A549 (cell line): ENCODE results near the gene IMPA2. TPM values are rescaled to one million over a fixed set of nuclear protein-coding genes. Genes with fewer than 3 reads are reported as not detected.

Source experiments
- ATAC-seq, 2 experiments: fragments of 200-7000 bp in 1 of 2; fragments of >200 bp in 1 of 2; cut with Nextera tagmentation in 1 of 2; cut with Tn5 transposase in 1 of 2; 3 replicates each; pipeline versions ENCODE4 v1.8.0 to v1.9.1; 2018 to 2020; ENCODE audit warnings: mild to moderate bottlenecking in 1 of 2, moderate library complexity in 1 of 2
- CTCF ChIA-PET: fragments of 300-600 bp; sonication (Branson Sonifier 250); formaldehyde crosslinking; extraction: SDS; loops from one replicate; lab custom pipeline; 2021; ENCODE audit warnings: antibody characterized with exemption, inconsistent platforms; lab: Yijun Ruan, JAX
- POLR2A ChIA-PET: fragments of 350-600 bp; formaldehyde crosslinking; extraction: SDS; loops from one replicate; lab custom pipeline; 2021; ENCODE audit warnings: antibody characterized with exemption, inconsistent platforms; lab: Yijun Ruan, JAX
- DNase-seq, 2 experiments: peaks; one replicate each; pipeline versions ENCODE4 v3.0.0 to v3.0.0-alpha.2; 2011 to 2016; ENCODE audit warnings: low read depth in 1 of 2, low spot score in 1 of 2
- FAIRE-seq: peaks from 2 replicates; lab custom pipeline; 2011; peaks lifted over from hg19 to GRCh38; lab: Jason Lieb, UNC
- H3K27ac ChIP-seq, 2 experiments: fragments of >200 bp; sonication (Bioruptor Twin); formaldehyde crosslinking; 3 replicates each; pipeline ENCODE4 v1.5.1; 2016 to 2017
- H3K4me1 ChIP-seq: fragments of >200 bp; sonication (Bioruptor Twin); formaldehyde crosslinking; 3 replicates; pipeline ENCODE4 v1.6.1; 2016
- H3K4me2 ChIP-seq: fragments of >200 bp; sonication (Bioruptor Twin); formaldehyde crosslinking; 3 replicates; pipeline ENCODE4 v1.6.1; 2016
- H3K4me3 ChIP-seq: fragments of >200 bp; sonication (Bioruptor Twin); formaldehyde crosslinking; 3 replicates; pipeline ENCODE4 v1.5.1; 2016
- H3K9me3 ChIP-seq: fragments of >200 bp; sonication (Bioruptor Twin); formaldehyde crosslinking; 3 replicates; pipeline ENCODE4 v1.6.1; 2016
- CBX8 ChIP-seq: fragments of 200-600 bp; sonication (generic); IDR thresholded peaks from 2 replicates; pipeline ENCODE4 v1.6.1; 2016
- EHF ChIP-seq: fragments of 250-450 bp; sonication (Bioruptor Pico); IDR thresholded peaks from 2 replicates; pipeline ENCODE4 v1.5.0; 2020; ENCODE audit warnings: mild to moderate bottlenecking
- EHMT2 ChIP-seq: fragments of 200-600 bp; sonication (generic); IDR thresholded peaks from 2 replicates; pipeline ENCODE4 v1.6.1; 2016; ENCODE audit warnings: antibody characterized with exemption, low read depth, mild to moderate bottlenecking, moderate library complexity
- EP300 ChIP-seq, 2 experiments: fragments of >200 bp; sonication (Bioruptor Twin); formaldehyde crosslinking; IDR thresholded peaks; 2 replicates in 1 of 2; 3 replicates in 1 of 2; pipeline ENCODE4 v1.6.1; 2016 to 2017
- FOSB ChIP-seq: fragments of 250-450 bp; sonication (Bioruptor Pico); IDR thresholded peaks from 2 replicates; pipeline ENCODE4 v1.5.0; 2020; ENCODE audit warnings: mild to moderate bottlenecking, moderate library complexity
- FOSL2 ChIP-seq, 2 experiments: fragments of 450-650 bp in 1 of 2; fragments of >200 bp in 1 of 2; sonication (Bioruptor Twin) in 1 of 2; formaldehyde crosslinking; IDR thresholded peaks; 2 replicates each; pipeline versions ENCODE4 v1.5.0 to v1.6.1; 2016 to 2020; ENCODE audit warnings: mild to moderate bottlenecking in 1 of 2, moderate library complexity in 1 of 2
- GATA3 ChIP-seq: IDR thresholded peaks from 2 replicates; pipeline ENCODE4 v1.6.1; 2012; ENCODE audit warnings: borderline replicate concordance
- HEYL ChIP-seq: fragments of 250-450 bp; sonication (Bioruptor Pico); IDR thresholded peaks from 2 replicates; pipeline ENCODE4 v1.8.0; 2021; ENCODE audit warnings: mild to moderate bottlenecking, moderate library complexity
- HOXA7 ChIP-seq: fragments of 250-450 bp; sonication (Bioruptor Pico); IDR thresholded peaks from 2 replicates; pipeline ENCODE4 v1.5.0; 2020; ENCODE audit warnings: mild to moderate bottlenecking, moderate library complexity
- HOXB5 ChIP-seq: fragments of 250-450 bp; sonication (Bioruptor Pico); IDR thresholded peaks from 2 replicates; pipeline ENCODE4 v1.5.0; 2020; ENCODE audit warnings: mild to moderate bottlenecking, moderate library complexity
- JUN ChIP-seq, 2 experiments: fragments of >200 bp; sonication (Bioruptor Twin); formaldehyde crosslinking; IDR thresholded peaks; 2 replicates in 1 of 2; 3 replicates in 1 of 2; pipeline ENCODE4 v1.6.1; 2016 to 2017
- KDM1A ChIP-seq: fragments of 200-600 bp; sonication (generic); IDR thresholded peaks from 2 replicates; pipeline ENCODE4 v1.6.1; 2016; ENCODE audit warnings: low read depth, mild to moderate bottlenecking
- MAFK ChIP-seq: fragments of 450-650 bp; IDR thresholded peaks from 2 replicates; pipeline ENCODE4 v1.6.1; 2014; ENCODE audit not compliant: partially characterized antibody
- MAZ ChIP-seq: fragments of 150-350 bp; IDR thresholded peaks from 2 replicates; pipeline ENCODE4 v1.6.1; 2014; ENCODE audit warnings: antibody characterized with exemption, low read depth, low read length, borderline replicate concordance
- MYC ChIP-seq: IDR thresholded peaks from 2 replicates; pipeline ENCODE4 v1.6.1; 2012; ENCODE audit warnings: mild to moderate bottlenecking, inconsistent platforms, low read length, improper control_type of control experiment, borderline replicate concordance
- NFE2L2 ChIP-seq: fragments of 150-350 bp; conservative IDR thresholded peaks from 2 replicates; pipeline ENCODE4 v1.6.1; 2014; ENCODE audit warnings: low read length
- POLR2AphosphoS2 ChIP-seq: conservative IDR thresholded peaks from 2 replicates; pipeline ENCODE4 v1.6.1; 2012; ENCODE audit warnings: low read length, improper control_type of control experiment, inconsistent platforms
- RAD21 ChIP-seq, 2 experiments: fragments of >200 bp in 1 of 2; sonication (Bioruptor Twin) in 1 of 2; formaldehyde crosslinking in 1 of 2; IDR thresholded peaks in 1 of 2; conservative IDR thresholded peaks in 1 of 2; 2 replicates in 1 of 2; 3 replicates in 1 of 2; pipeline ENCODE4 v1.6.1; 2012 to 2018; ENCODE audit warnings: inconsistent platforms in 1 of 2
- RCOR1 ChIP-seq: fragments of 150-350 bp; IDR thresholded peaks from 2 replicates; pipeline ENCODE4 v1.6.1; 2014; ENCODE audit warnings: antibody characterized with exemption, low read length, low read depth
- TFCP2L1 ChIP-seq: fragments of 250-450 bp; sonication (Bioruptor Pico); IDR thresholded peaks from 2 replicates; pipeline ENCODE4 v1.5.0; 2021; ENCODE audit warnings: mild to moderate bottlenecking
- TP53 ChIP-seq: fragments of 250-450 bp; sonication (Bioruptor Pico); IDR thresholded peaks from 2 replicates; pipeline ENCODE4 v1.5.0; 2021; ENCODE audit warnings: mild to moderate bottlenecking, moderate library complexity
- ZNF302 ChIP-seq: fragments of 250-450 bp; sonication (Bioruptor Pico); IDR thresholded peaks from 2 replicates; pipeline ENCODE4 v1.9.0; 2021; ENCODE audit warnings: inconsistent platforms, mild to moderate bottlenecking, moderate library complexity
- ZSCAN20 ChIP-seq: fragments of 250-450 bp; sonication (Bioruptor Pico); IDR thresholded peaks from 2 replicates; pipeline ENCODE4 v1.8.0; 2022; ENCODE audit warnings: mild to moderate bottlenecking, moderate library complexity
- whole genome bisulfite sequencing: methylation state at CpG from one replicate; pipeline ENCODE4 v1.1.6; 2017; ENCODE audit errors: missing lambda C conversion rate; 5-methylcytosine and 5-hydroxymethylcytosine counted together
- polyA plus RNA-seq, 4 experiments: library from polyadenylated mRNA; depleted of rRNA in 3 of 4; stranded (reverse); fragments of >200 nt; fragmentation: RNase III in 1 of 4; extraction: RNeasy Plus Mini Kit Qiagen cat#74134 plus additional on column Dnase treatment in 1 of 4; gene quantifications; 2 replicates in 3 of 4; 3 replicates in 1 of 4; pipeline ENCODE4 v1.2.3, GENCODE V29; 2011 to 2017
- TF ChIP-seq, protein P1 (sequence below): IDR thresholded peaks from 2 replicates; pipeline ENCODE4 v1.6.1; 2012
- TF ChIP-seq, protein P2 (sequence below): fragments of 150-350 bp; IDR thresholded peaks from 2 replicates; pipeline ENCODE4 v1.6.1; 2014; ENCODE audit warnings: low read depth, mild to moderate bottlenecking, low read length
- TF ChIP-seq, protein P3 (sequence below): fragments of 250-450 bp; sonication (Bioruptor Pico); IDR thresholded peaks from 2 replicates; pipeline ENCODE4 v1.5.0; 2021; ENCODE audit warnings: mild to moderate bottlenecking, moderate library complexity, borderline replicate concordance
- TF ChIP-seq, protein P4 (sequence below): fragments of 250-450 bp; sonication (Bioruptor Pico); IDR thresholded peaks from 2 replicates; pipeline ENCODE4 v1.5.0; 2020; ENCODE audit warnings: low read depth, mild to moderate bottlenecking, moderate library complexity
- TF ChIP-seq, protein P5 (sequence below): fragments of >200 bp; sonication (Bioruptor Twin); formaldehyde crosslinking; IDR thresholded peaks from 2 replicates; pipeline ENCODE4 v1.6.1; 2016
- TF ChIP-seq, protein P6 (sequence below): fragments of 450-650 bp; IDR thresholded peaks from 2 replicates; pipeline ENCODE4 v1.6.1; 2014; ENCODE audit warnings: antibody characterized with exemption
- TF ChIP-seq, protein P7 (sequence below): fragments of >200 bp; sonication (Bioruptor Twin); formaldehyde crosslinking; IDR thresholded peaks from 3 replicates; pipeline ENCODE4 v1.6.1; 2016

Gene IMPA2
- polyA plus RNA-seq, 2 of the 4 experiments (the other 2 are of a cell fraction), result 35.1 to 65.3 TPM

DNA sequence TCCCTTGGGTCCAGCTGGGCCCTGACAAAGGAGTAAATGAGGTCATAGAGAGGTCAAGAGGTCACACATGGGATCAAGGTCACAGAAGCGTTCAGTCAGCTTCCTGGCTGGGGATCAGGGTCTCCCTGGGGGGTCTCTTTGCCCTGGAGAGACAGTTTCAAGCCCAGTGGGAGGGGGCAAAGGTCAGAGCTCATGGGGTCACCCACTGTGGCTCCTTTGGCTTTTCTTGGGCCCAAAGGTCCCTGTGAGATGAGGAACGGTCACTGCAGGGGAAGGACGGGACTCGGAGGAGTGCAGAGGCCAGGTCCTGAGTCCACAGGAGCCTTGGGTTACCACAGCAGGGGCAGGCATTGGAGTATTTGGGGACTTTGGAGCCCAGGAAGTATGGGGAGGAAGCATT lies 81.7 kb downstream of the IMPA2 start:
- ATAC-seq (no peak), DNase-seq (no peak), FAIRE-seq (no peak)
- ChIA-PET POLR2A (no interaction called here), CTCF (interaction anchor here (1.3 kb wide), 1 partner anchor 29 kb away, joined by 4 read pairs; no protein-coding TSS in a partner anchor)
- H3K9me3 ChIP-seq, result no peaks in the 10 kb centered on the region
- WGBS, result 83% methylated on average over 2 of the region's 4 CpGs
- no peak for TF ChIP-seq GATA3
- TF ChIP-seq, protein P1, sequence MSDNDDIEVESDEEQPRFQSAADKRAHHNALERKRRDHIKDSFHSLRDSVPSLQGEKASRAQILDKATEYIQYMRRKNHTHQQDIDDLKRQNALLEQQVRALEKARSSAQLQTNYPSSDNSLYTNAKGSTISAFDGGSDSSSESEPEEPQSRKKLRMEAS, result no peak
- TF ChIP-seq EHF (CRISPR knock-in tag), result no peak
- no peak for TF ChIP-seq KDM1A
- no peak for TF ChIP-seq JUN (IDR thresholded peaks at IDR 0.05)
- no peak for TF ChIP-seq POLR2AphosphoS2
- TF ChIP-seq FOSB (CRISPR knock-in tag), result no peak
- TF ChIP-seq, protein P2, sequence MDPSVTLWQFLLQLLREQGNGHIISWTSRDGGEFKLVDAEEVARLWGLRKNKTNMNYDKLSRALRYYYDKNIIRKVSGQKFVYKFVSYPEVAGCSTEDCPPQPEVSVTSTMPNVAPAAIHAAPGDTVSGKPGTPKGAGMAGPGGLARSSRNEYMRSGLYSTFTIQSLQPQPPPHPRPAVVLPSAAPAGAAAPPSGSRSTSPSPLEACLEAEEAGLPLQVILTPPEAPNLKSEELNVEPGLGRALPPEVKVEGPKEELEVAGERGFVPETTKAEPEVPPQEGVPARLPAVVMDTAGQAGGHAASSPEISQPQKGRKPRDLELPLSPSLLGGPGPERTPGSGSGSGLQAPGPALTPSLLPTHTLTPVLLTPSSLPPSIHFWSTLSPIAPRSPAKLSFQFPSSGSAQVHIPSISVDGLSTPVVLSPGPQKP, result no peak
- TF ChIP-seq HEYL (CRISPR knock-in tag), result no peak
- TF ChIP-seq, protein P3, sequence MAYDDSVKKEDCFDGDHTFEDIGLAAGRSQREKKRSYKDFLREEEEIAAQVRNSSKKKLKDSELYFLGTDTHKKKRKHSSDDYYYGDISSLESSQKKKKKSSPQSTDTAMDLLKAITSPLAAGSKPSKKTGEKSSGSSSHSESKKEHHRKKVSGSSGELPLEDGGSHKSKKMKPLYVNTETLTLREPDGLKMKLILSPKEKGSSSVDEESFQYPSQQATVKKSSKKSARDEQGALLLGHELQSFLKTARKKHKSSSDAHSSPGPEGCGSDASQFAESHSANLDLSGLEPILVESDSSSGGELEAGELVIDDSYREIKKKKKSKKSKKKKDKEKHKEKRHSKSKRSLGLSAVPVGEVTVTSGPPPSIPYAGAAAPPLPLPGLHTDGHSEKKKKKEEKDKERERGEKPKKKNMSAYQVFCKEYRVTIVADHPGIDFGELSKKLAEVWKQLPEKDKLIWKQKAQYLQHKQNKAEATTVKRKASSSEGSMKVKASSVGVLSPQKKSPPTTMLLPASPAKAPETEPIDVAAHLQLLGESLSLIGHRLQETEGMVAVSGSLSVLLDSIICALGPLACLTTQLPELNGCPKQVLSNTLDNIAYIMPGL (CRISPR knock-in tag), result no peak
- TF ChIP-seq MAFK, result no peak
- no peak for TF ChIP-seq CBX8
- TF ChIP-seq HOXB5 (CRISPR knock-in tag), result no peak
- no peak for TF ChIP-seq HOXA7 (CRISPR knock-in tag)
- no peak for TF ChIP-seq ZSCAN20 (CRISPR knock-in tag)
- TF ChIP-seq MAZ, result no peak
- TF ChIP-seq, protein P4, sequence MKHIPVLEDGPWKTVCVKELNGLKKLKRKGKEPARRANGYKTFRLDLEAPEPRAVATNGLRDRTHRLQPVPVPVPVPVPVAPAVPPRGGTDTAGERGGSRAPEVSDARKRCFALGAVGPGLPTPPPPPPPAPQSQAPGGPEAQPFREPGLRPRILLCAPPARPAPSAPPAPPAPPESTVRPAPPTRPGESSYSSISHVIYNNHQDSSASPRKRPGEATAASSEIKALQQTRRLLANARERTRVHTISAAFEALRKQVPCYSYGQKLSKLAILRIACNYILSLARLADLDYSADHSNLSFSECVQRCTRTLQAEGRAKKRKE (CRISPR knock-in tag), result no peak
- no peak overlapping the region for H3K27ac ChIP-seq
- H3K4me2 ChIP-seq, result no peak overlapping the region
- H3K4me3 ChIP-seq, result no peak overlapping the region
- 0 out of 3 replicates have a peak, but pooled peaks cover 3% of the 10 kb centered on the region for H3K4me1 ChIP-seq

DNA sequence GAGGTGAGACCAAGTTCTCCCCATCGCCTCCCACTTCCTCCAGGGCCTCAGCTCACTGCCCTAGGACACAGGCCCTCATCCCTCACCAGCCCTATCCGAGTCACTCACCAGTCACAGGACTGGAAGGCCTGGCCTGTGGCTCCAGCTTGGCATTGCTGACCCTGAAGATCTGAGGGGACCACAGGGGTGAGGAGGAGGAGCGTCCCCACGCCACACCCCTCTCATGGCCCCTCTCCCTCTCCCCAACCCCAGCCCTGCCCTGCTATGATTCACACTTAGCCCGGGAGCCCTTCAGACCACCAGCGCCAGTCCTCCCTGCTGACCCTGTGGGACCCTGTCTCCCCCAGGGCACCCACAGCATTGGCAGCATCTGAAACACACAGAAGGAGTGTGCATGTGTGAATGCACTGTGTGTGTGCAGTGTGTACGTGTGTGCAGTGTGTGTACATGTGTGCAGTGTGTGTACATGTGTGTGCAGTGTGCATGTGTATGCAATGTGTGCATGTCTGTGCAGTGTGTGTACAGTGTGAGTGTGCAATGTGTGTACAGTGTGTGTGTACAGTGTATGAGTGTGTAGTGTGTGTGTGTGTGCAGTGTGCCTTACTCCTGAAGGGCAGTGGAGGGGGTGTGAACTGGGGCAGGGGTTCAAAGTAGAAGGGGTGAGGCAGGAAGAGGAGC lies 82.9 kb downstream of the IMPA2 start:
- TF ChIP-seq, protein P5, sequence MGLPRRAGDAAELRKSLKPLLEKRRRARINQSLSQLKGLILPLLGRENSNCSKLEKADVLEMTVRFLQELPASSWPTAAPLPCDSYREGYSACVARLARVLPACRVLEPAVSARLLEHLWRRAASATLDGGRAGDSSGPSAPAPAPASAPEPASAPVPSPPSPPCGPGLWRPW, result no peak
- TF ChIP-seq, protein P6, sequence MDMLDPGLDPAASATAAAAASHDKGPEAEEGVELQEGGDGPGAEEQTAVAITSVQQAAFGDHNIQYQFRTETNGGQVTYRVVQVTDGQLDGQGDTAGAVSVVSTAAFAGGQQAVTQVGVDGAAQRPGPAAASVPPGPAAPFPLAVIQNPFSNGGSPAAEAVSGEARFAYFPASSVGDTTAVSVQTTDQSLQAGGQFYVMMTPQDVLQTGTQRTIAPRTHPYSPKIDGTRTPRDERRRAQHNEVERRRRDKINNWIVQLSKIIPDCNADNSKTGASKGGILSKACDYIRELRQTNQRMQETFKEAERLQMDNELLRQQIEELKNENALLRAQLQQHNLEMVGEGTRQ, result no peak
- TF ChIP-seq TFCP2L1 (CRISPR knock-in tag), result no peak
- no peak for TF ChIP-seq EHMT2
- TF ChIP-seq FOSL2 (IDR thresholded peaks at IDR 0.05), result no peak
- no peak for TF ChIP-seq FOSL2 (CRISPR knock-in tag; IDR thresholded peaks at IDR 0.05)
- TF ChIP-seq NFE2L2, result no peak
- TF ChIP-seq EP300 (IDR thresholded peaks at IDR 0.05), result no peak
- no peak for TF ChIP-seq ZNF302 (CRISPR knock-in tag)
- TF ChIP-seq RCOR1, result no peak
- TF ChIP-seq, protein P3 (CRISPR knock-in tag), result no peak
- no peak for TF ChIP-seq MYC
- TF ChIP-seq TP53 (CRISPR knock-in tag), result no peak
- TF ChIP-seq, protein P7, sequence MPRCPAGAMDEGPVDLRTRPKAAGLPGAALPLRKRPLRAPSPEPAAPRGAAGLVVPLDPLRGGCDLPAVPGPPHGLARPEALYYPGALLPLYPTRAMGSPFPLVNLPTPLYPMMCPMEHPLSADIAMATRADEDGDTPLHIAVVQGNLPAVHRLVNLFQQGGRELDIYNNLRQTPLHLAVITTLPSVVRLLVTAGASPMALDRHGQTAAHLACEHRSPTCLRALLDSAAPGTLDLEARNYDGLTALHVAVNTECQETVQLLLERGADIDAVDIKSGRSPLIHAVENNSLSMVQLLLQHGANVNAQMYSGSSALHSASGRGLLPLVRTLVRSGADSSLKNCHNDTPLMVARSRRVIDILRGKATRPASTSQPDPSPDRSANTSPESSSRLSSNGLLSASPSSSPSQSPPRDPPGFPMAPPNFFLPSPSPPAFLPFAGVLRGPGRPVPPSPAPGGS, result no peak
- TF ChIP-seq ZSCAN20 (CRISPR knock-in tag), result no peak
- TF ChIP-seq RAD21 (conservative IDR thresholded peaks at IDR 0.05 in 1 of 2, IDR thresholded peaks at IDR 0.05 in 1 of 2), result no peak
- TF ChIP-seq, all 56 proteins: peak for 0
- 0 out of 3 replicates have a peak, but pooled peaks cover 3% of the 10 kb centered on the region for H3K4me1 ChIP-seq
- ChIA-PET POLR2A (no interaction called here), CTCF (no interaction called here)
- no peak overlapping the region for H3K27ac ChIP-seq
- FAIRE-seq, result no peak
- ATAC-seq, result 0 out of 6 replicates have a peak, but pooled peaks of 1 of the 2 experiments have one; percentile 17
- no peak overlapping the region for H3K4me3 ChIP-seq
- no peak for DNase-seq
- no peak overlapping the region for H3K4me2 ChIP-seq
- no peaks in the 10 kb centered on the region for H3K9me3 ChIP-seq
- WGBS, result 40% methylated on average over 2 of the region's 7 CpGs
